Measurements from ENCODE around the gene CD163L1. TPM values are rescaled to one million over a fixed set of nuclear protein-coding genes. Genes with fewer than 3 reads are reported as not detected.

CD163L1 gene
- total and polyA plus RNA-seq, 8 donors = 5.0 to 8.4 (median 6.3) TPM

DNA sequence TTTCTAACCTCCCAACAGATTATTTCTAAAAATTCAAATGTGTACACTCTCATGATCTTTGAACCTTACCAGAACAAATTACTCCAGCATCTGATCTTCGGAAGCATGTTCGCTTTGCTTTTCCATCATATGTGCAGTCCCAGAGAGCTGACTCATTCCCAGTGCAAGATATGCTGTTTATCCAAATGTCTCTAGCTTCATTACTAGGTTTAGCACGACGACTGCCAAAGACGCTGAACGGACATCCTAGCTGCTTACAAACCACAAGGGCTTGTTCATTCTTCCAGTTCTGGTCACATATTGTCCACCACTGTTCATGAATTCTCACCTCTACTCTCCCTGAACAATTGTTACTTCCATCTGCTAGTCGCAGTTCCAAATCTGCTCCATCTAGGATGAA is 40.5 kb downstream of the CD163L1 start:
- Histone ChIP-seq H3K9me3 (no peaks in the 10 kb centered on the region), H3K4me3 (no peak overlapping the region), H3K27me3 (no peaks in the 10 kb centered on the region), H3K27ac (no peak overlapping the region), H3K4me1 (no peaks in the 10 kb centered on the region), H3K36me3 (no peaks in the 10 kb centered on the region)
- no peak for ATAC-seq
- TF ChIP-seq CTCF (IDR thresholded peaks at IDR 0.05) = no peak
- intact Hi-C loops (cut with DNase I) = no loop called here
- DNase-seq = no peak

- H3K4me1 ChIP-seq = no peaks in the 10 kb centered on the region
- H3K9me3 ChIP-seq = peaks cover 0 to 2% of the 10 kb centered on the region in 2 donors
- no peak for TF ChIP-seq CTCF (IDR thresholded peaks at IDR 0.05)
- H3K36me3 ChIP-seq = no peaks in the 10 kb centered on the region
- intact Hi-C loops (cut with DNase I) = no loop called here
- no peaks in the 10 kb centered on the region for H3K27me3 ChIP-seq
- ATAC-seq (no peak), DNase-seq (no peak)
- H3K27ac ChIP-seq = no peak overlapping the region
- no peak overlapping the region for H3K4me3 ChIP-seq
These were observed 44.9 kb downstream of the CD163L1 start for GRCh38 chr12:7399089-7399488.

- TF ChIP-seq CTCF (IDR thresholded peaks at IDR 0.05) = no peak
- Histone ChIP-seq H3K9me3 (peaks cover 0 to 5% of the 10 kb centered on the region in 2 donors), H3K27ac (no peak overlapping the region), H3K4me1 (no peaks in the 10 kb centered on the region), H3K27me3 (no peaks in the 10 kb centered on the region), H3K4me3 (no peak overlapping the region), H3K36me3 (no peaks in the 10 kb centered on the region)
- ATAC-seq = no peak
- DNase-seq = no peak
- intact Hi-C loops (cut with DNase I) = no loop called here
These were observed 47.5 kb downstream of the CD163L1 start for GRCh38 chr12:7396418-7396817.

GRCh38 chr12:7395950-7396349 is 48.0 kb downstream of the CD163L1 start:
- Histone ChIP-seq H3K27ac (no peak overlapping the region), H3K4me1 (no peaks in the 10 kb centered on the region), H3K36me3 (no peaks in the 10 kb centered on the region), H3K4me3 (no peak overlapping the region), H3K27me3 (no peaks in the 10 kb centered on the region), H3K9me3 (peaks cover 0 to 5% of the 10 kb centered on the region in 2 donors)
- DNase-seq = no peak
- no peak for ATAC-seq
- intact Hi-C loops (cut with DNase I) = no loop called here
- no peak for TF ChIP-seq CTCF (IDR thresholded peaks at IDR 0.05)

DNA sequence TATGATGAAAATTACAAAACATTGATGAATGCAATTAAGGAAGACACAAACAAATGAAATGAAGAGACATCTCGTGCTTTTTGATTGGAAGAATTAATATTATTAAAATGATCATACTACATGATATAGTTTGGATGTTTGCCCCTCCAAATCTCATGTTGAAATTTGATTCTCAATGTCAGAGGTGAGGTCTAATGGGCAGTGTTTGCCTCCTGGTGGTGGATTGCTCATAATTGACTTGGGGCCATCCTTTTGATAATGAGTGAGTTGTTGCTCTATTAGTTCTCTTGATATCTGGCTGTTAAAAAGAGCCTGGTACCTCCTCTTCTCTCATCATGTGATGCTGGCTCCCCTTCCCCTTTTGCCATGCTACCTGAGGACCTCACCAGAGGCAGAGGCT is 56.7 kb downstream of the CD163L1 start:
- intact Hi-C loops (cut with DNase I) = no loop called here
- DNase-seq (no peak), ATAC-seq (no peak)
- TF ChIP-seq CTCF (IDR thresholded peaks at IDR 0.05) = no peak
- Histone ChIP-seq H3K27me3 (no peaks in the 10 kb centered on the region), H3K36me3 (no peaks in the 10 kb centered on the region), H3K27ac (no peak overlapping the region), H3K9me3 (peaks cover 0 to 6% of the 10 kb centered on the region in 2 donors), H3K4me1 (no peaks in the 10 kb centered on the region), H3K4me3 (no peak overlapping the region)

All from left lung (tissue), 10 donors.